ENCODE measurements around the gene CYP27B1. TPM values are rescaled to one million over a fixed set of nuclear protein-coding genes. Genes with fewer than 3 reads are reported as not detected.

Gene CYP27B1
- total RNA-seq, 1 donor from 2014 or later: not detected

GRCh38 chr12:57749061-57749460 is 17.8 kb downstream of the CYP27B1 start:
- Histone ChIP-seq H3K4me1 (peaks cover 49% of the 10 kb centered on the region), H3K4me3 (no peak overlapping the region), H3K9me3 (replicated peaks) (no peaks in the 10 kb centered on the region), H3K27ac (replicated peaks) (no peak overlapping the region), H3K36me3 (peaks cover 48% of the 10 kb centered on the region), H3K27me3 (ENCODE audit: low read depth) (no peaks in the 10 kb centered on the region)
- intact Hi-C loops (cut with micrococcal nuclease): no loop called here
- TF ChIP-seq CTCF (IDR thresholded peaks at IDR 0.05; ENCODE audit: borderline replicate concordance): no peak
- DNase-seq: no peak

DNA sequence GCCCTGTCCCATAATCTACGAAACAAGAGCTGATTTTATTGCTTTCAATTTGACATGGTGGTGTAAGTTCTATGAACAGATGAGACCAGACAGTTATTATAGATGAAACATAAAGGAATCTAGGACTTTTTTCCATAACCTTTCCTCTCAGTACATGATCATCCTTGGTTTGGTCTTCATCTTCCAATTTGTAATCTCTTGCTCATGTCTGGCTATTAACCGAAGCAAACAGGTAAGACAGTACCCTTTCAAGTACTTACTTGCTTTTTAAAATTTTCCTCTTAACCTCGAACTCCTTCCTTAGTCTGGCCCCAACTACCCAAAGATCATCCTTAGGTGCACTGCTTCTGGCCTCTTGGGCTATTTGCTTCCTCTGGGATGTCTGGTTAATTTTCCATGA is 20.9 kb downstream of the CYP27B1 start:
- peaks cover 29% of the 10 kb centered on the region for H3K4me1 ChIP-seq
- H3K27ac ChIP-seq (replicated peaks): peak overlapping the region; percentile 98
- H3K9me3 ChIP-seq (replicated peaks): no peaks in the 10 kb centered on the region
- intact Hi-C loops (cut with micrococcal nuclease): no loop called here
- peaks cover 16% of the 10 kb centered on the region for H3K27me3 ChIP-seq (ENCODE audit: low read depth)
- no peak for DNase-seq
- peak overlapping the region; percentile 93 for H3K4me3 ChIP-seq
- TF ChIP-seq CTCF (IDR thresholded peaks at IDR 0.05; ENCODE audit: borderline replicate concordance): no peak
- peaks cover 48% of the 10 kb centered on the region for H3K36me3 ChIP-seq

- no peaks in the 10 kb centered on the region for H3K9me3 ChIP-seq (replicated peaks)
- peaks cover 42% of the 10 kb centered on the region for H3K36me3 ChIP-seq
- H3K4me1 ChIP-seq: peaks cover 24% of the 10 kb centered on the region
- H3K27me3 ChIP-seq (ENCODE audit: low read depth): peaks cover 21% of the 10 kb centered on the region
- TF ChIP-seq CTCF (IDR thresholded peaks at IDR 0.05; ENCODE audit: borderline replicate concordance): no peak
- intact Hi-C loops (cut with micrococcal nuclease): no loop called here
- peak overlapping the region; percentile 93 for H3K4me3 ChIP-seq
- peak overlapping the region; percentile 98 for H3K27ac ChIP-seq (replicated peaks)
- no peak for DNase-seq
Observed at GRCh38 chr12:57745485-57745881, 21.4 kb downstream of the CYP27B1 start.

- Histone ChIP-seq H3K4me3 (peak within 1 kb of the TSS; percentile 93), H3K4me1 (peaks cover 26% of the 10 kb centered on the region), H3K9me3 (replicated peaks) (no peaks in the 10 kb centered on the region), H3K27ac (replicated peaks) (peak within 1 kb of the TSS; percentile 98), H3K27me3 (ENCODE audit: low read depth) (peaks cover 27% of the 10 kb centered on the region), H3K36me3 (peaks cover 37% of the 10 kb centered on the region)
- no peak for TF ChIP-seq CTCF (IDR thresholded peaks at IDR 0.05; ENCODE audit: borderline replicate concordance)
- peak; percentile 98 for DNase-seq
- intact Hi-C loops (cut with micrococcal nuclease): no loop called here
Observed at GRCh38 chr12:57744777-57745484, 21.9 kb downstream of the CYP27B1 start, which contains the start of gene TSPAN31. TSPAN31 (plus strand) TSS chr12:57745039; CDS start chr12:57745155, 116 bp downstream.

- no peak for TF ChIP-seq CTCF (IDR thresholded peaks at IDR 0.05; ENCODE audit: borderline replicate concordance)
- Histone ChIP-seq H3K27ac (replicated peaks) (peak overlapping the region; percentile 98), H3K9me3 (replicated peaks) (no peaks in the 10 kb centered on the region), H3K27me3 (ENCODE audit: low read depth) (peaks cover 33% of the 10 kb centered on the region), H3K4me3 (peak overlapping the region; percentile 93), H3K4me1 (peaks cover 29% of the 10 kb centered on the region), H3K36me3 (peaks cover 30% of the 10 kb centered on the region)
- DNase-seq: peak; percentile 72
- intact Hi-C loops (cut with micrococcal nuclease): no loop called here
Observed at GRCh38 chr12:57744194-57744776, 22.6 kb downstream of the CYP27B1 start.
